Activated CD4-positive, alpha-beta T cell treated with anti-CD3 and anti-CD28 coated beads for 36 hours (primary cell): ENCODE data around the gene ZBTB22. TPM values are rescaled to one million over a fixed set of nuclear protein-coding genes. Genes with fewer than 3 reads are reported as not detected.
A peak's percentile ranks its signal among the peaks of the same experiment; 100 is the strongest.

ENCODE experiments used
- ATAC-seq: fragments of 200-7000 bp; cut with Tn5 transposase; one replicate; pipeline ENCODE4 v1.10.0; 2021; ENCODE audit warnings: mild to moderate bottlenecking, moderate library complexity
- CTCF ChIA-PET: fragments of 350-600 bp; sonication (Branson Sonifier 250); formaldehyde crosslinking; loops from one replicate; lab custom pipeline; 2021; ENCODE audit warnings: antibody characterized with exemption; lab: Charles Lee
- POLR2A ChIA-PET: fragments of 350-600 bp; sonication (Branson Sonifier 250); formaldehyde crosslinking; loops from one replicate; lab custom pipeline; 2021; ENCODE audit warnings: antibody characterized with exemption, inconsistent platforms; lab: Charles Lee
- DNase-seq: peaks from one replicate; pipeline ENCODE4 v3.0.0-alpha.2; 2020
- H3K27ac Mint-ChIP-seq: one replicate; pipeline ENCODE4 v1.8.0; 2021; ENCODE audit warnings: mixed read lengths
- H3K27me3 Mint-ChIP-seq: one replicate; pipeline ENCODE4 v1.8.0; 2021; ENCODE audit warnings: mixed read lengths
- H3K36me3 Mint-ChIP-seq: one replicate; pipeline ENCODE4 v1.8.0; 2021; ENCODE audit warnings: low read depth, mixed read lengths
- H3K4me1 Mint-ChIP-seq: one replicate; pipeline ENCODE4 v1.8.0; 2021; ENCODE audit warnings: mixed read lengths
- H3K4me3 Mint-ChIP-seq: one replicate; pipeline ENCODE4 v1.8.0; 2021; ENCODE audit warnings: mild to moderate bottlenecking, moderate library complexity, mixed read lengths
- H3K9me3 Mint-ChIP-seq: one replicate; pipeline ENCODE4 v1.8.0; 2021; ENCODE audit warnings: low read depth, mixed read lengths
- intact Hi-C, 2 experiments: fragments of 100-400 bp; cut with DNase I in 1 of 2; cut with micrococcal nuclease in 1 of 2; formaldehyde crosslinking; loops; one replicate each; pipeline versions ENCODE4 v1.14.2 to v1.15.1; 2022 to 2024; cut with DNase I, micrococcal nuclease
- total RNA-seq, 2 experiments: library from RNA; stranded (reverse); gene quantifications; one replicate each; pipeline ENCODE4 v1.2.3, GENCODE V29; 2021

The ZBTB22 gene
- total RNA-seq, 2 experiments from 2014 or later: 9.0 to 9.9 TPM

GRCh38 chr6:33324125-33324524 lies 6.6 kb upstream of the ZBTB22 start:
- no peaks in the 10 kb centered on the region for H3K9me3 Mint-ChIP-seq
- H3K36me3 Mint-ChIP-seq: peaks cover 30% of the 10 kb centered on the region
- ChIA-PET POLR2A (interaction anchor here (0.6 to 0.7 kb wide), 2 partner anchors 83 to 284 kb away, joined by 4 to 6 read pairs; no protein-coding TSS in a partner anchor), CTCF (interaction anchor here (0.6 to 1.1 kb wide), 3 partner anchors 44 to 130 kb away, joined by 3 read pairs; partner anchors contain the start of gene ZBTB9)
- no peak for DNase-seq
- no peaks in the 10 kb centered on the region for H3K27me3 Mint-ChIP-seq
- H3K4me3 Mint-ChIP-seq: peak overlapping the region; percentile 99
- intact Hi-C loops: no loop called here
- ATAC-seq: no peak
- H3K27ac Mint-ChIP-seq: peak overlapping the region; percentile 99
- peaks cover 40% of the 10 kb centered on the region for H3K4me1 Mint-ChIP-seq

GRCh38 chr6:33323623-33323948 lies 6.0 kb upstream of the ZBTB22 start:
- CTCF ChIA-PET: interaction anchor here (0.7 to 1.1 kb wide), 3 partner anchors 13 to 131 kb away, joined by 3 read pairs; partner anchors contain the start of gene ZBTB9
- H3K9me3 Mint-ChIP-seq: no peaks in the 10 kb centered on the region
- intact Hi-C loops: loop anchor here (1.0 kb wide), 11 partner anchors 22 to 1128 kb away; partner anchors contain the start of genes KIFC1 (in 2 of the 2), PFDN6 (in 2 of the 2), VPS52 (in 2 of the 2) and WDR46 (in 2 of the 2)
- peaks cover 36% of the 10 kb centered on the region for H3K36me3 Mint-ChIP-seq
- peaks cover 46% of the 10 kb centered on the region for H3K4me1 Mint-ChIP-seq
- H3K27me3 Mint-ChIP-seq: no peaks in the 10 kb centered on the region
- ATAC-seq: no peak
- peak overlapping the region; percentile 99 for H3K4me3 Mint-ChIP-seq
- DNase-seq: no peak
- POLR2A ChIA-PET: interaction anchor here (0.7 kb wide), 2 partner anchors 285 to 479 kb away, joined by 4 to 6 read pairs; partner anchors contain the start of gene PSMB8
- H3K27ac Mint-ChIP-seq: peak overlapping the region; percentile 99

- intact Hi-C loops: no loop called here
- peaks cover 37% of the 10 kb centered on the region for H3K36me3 Mint-ChIP-seq
- peak overlapping the region; percentile 99 for H3K4me3 Mint-ChIP-seq
- H3K27me3 Mint-ChIP-seq: no peaks in the 10 kb centered on the region
- POLR2A ChIA-PET: interaction anchor here (0.7 kb wide), 1 partner anchor 129 kb away, joined by 7 read pairs; no protein-coding TSS in a partner anchor
- peaks cover 62% of the 10 kb centered on the region for H3K4me1 Mint-ChIP-seq
- ATAC-seq (no peak), DNase-seq (no peak)
- CTCF ChIA-PET: interaction anchor here (1.0 kb wide), 1 partner anchor 22 kb away, joined by 3 read pairs; no protein-coding TSS in a partner anchor
- H3K27ac Mint-ChIP-seq: peak overlapping the region; percentile 99
- H3K9me3 Mint-ChIP-seq: no peaks in the 10 kb centered on the region
These were observed 3.7 kb upstream of the ZBTB22 start for GRCh38 chr6:33321227-33321626.

GRCh38 chr6:33320315-33321181 lies 3.0 kb upstream of the ZBTB22 start:
- intact Hi-C loops: no loop called here
- Mint-ChIP-seq H3K4me1 (peaks cover 68% of the 10 kb centered on the region), H3K36me3 (peaks cover 37% of the 10 kb centered on the region), H3K9me3 (no peaks in the 10 kb centered on the region), H3K27me3 (no peaks in the 10 kb centered on the region), H3K4me3 (peak overlapping the region; percentile 99), H3K27ac (peak overlapping the region; percentile 99)
- CTCF ChIA-PET: interaction anchor here (0.6 to 1.0 kb wide), 2 partner anchors 21 to 72 kb away, joined by 3 read pairs; no protein-coding TSS in a partner anchor
- DNase-seq (no peak), ATAC-seq (no peak)
- POLR2A ChIA-PET: interaction anchor here (0.7 kb wide), 1 partner anchor 129 kb away, joined by 7 read pairs; no protein-coding TSS in a partner anchor

GRCh38 chr6:33319939-33320314 lies 2.4 kb upstream of the ZBTB22 start:
- peaks cover 37% of the 10 kb centered on the region for H3K36me3 Mint-ChIP-seq
- DNase-seq: no peak
- H3K9me3 Mint-ChIP-seq: no peaks in the 10 kb centered on the region
- no peaks in the 10 kb centered on the region for H3K27me3 Mint-ChIP-seq
- peaks cover 74% of the 10 kb centered on the region for H3K4me1 Mint-ChIP-seq
- peak overlapping the region; percentile 80 for H3K4me3 Mint-ChIP-seq
- ATAC-seq: no peak
- POLR2A ChIA-PET: no interaction called here
- H3K27ac Mint-ChIP-seq: peak overlapping the region; percentile 55
- intact Hi-C loops: loop anchor here (5.0 to 10.0 kb wide), 3 partner anchors 255 to 1143 kb away; partner anchors contain the start of genes AGPAT1 (in 1 of the 2), HMGA1 (in 1 of the 2) and RNF5 (in 1 of the 2)
- CTCF ChIA-PET: no interaction called here

- Mint-ChIP-seq H3K27me3 (no peaks in the 10 kb centered on the region), H3K4me3 (peak overlapping the region; percentile 80), H3K27ac (peak overlapping the region; percentile 93), H3K9me3 (no peaks in the 10 kb centered on the region), H3K36me3 (peaks cover 41% of the 10 kb centered on the region), H3K4me1 (peaks cover 72% of the 10 kb centered on the region)
- DNase-seq (no peak), ATAC-seq (no peak)
- ChIA-PET POLR2A (interaction anchor here (1.0 to 2.0 kb wide), 5 partner anchors 19 to 243 kb away, joined by 3 to 10 read pairs (median 7); partner anchors contain the start of genes B3GALT4, RGL2, RING1 and RPS18), CTCF (interaction anchor here (0.9 to 3.0 kb wide), 6 partner anchors 11 to 68 kb away, joined by 3 to 13 read pairs (median 4); partner anchors contain the start of genes B3GALT4 and RGL2)
- intact Hi-C loops: loop anchor here (1.0 to 10.0 kb wide), 4 partner anchors 253 to 1141 kb away; partner anchors contain the start of genes AGPAT1 (in 1 of the 2), HMGA1 (in 1 of the 2) and RNF5 (in 1 of the 2)
These were observed 1.0 kb upstream of the ZBTB22 start for GRCh38 chr6:33318426-33319073.

GRCh38 chr6:33317419-33317668 lies 200 bp downstream of the ZBTB22 start:
- POLR2A ChIA-PET: interaction anchor here (0.6 to 2.0 kb wide), 8 partner anchors 18 to 1714 kb away, joined by 3 to 10 read pairs (median 6); partner anchors contain the start of genes B3GALT4, RGL2 and RING1
- H3K27ac Mint-ChIP-seq: peak overlapping the region; percentile 63
- H3K4me1 Mint-ChIP-seq: peaks cover 73% of the 10 kb centered on the region
- no peaks in the 10 kb centered on the region for H3K27me3 Mint-ChIP-seq
- DNase-seq: no peak
- CTCF ChIA-PET: interaction anchor here (0.8 to 3.0 kb wide), 8 partner anchors 12 to 101 kb away, joined by 3 to 13 read pairs (median 3); partner anchors contain the start of genes B3GALT4, CUTA and RGL2
- no peaks in the 10 kb centered on the region for H3K9me3 Mint-ChIP-seq
- no peak for ATAC-seq
- intact Hi-C loops: loop anchor here (1.0 to 10.0 kb wide), 8 partner anchors 45 to 1140 kb away; partner anchors contain the start of genes AGPAT1 (in 1 of the 2), CUTA (in 1 of the 2), HMGA1 (in 1 of the 2) and RNF5 (in 1 of the 2)
- H3K36me3 Mint-ChIP-seq: peaks cover 52% of the 10 kb centered on the region
- peak overlapping the region; percentile 80 for H3K4me3 Mint-ChIP-seq

- Mint-ChIP-seq H3K4me3 (peak overlapping the region; percentile 80), H3K36me3 (peaks cover 53% of the 10 kb centered on the region), H3K27ac (peak overlapping the region; percentile 63), H3K4me1 (peaks cover 74% of the 10 kb centered on the region), H3K27me3 (no peaks in the 10 kb centered on the region), H3K9me3 (no peaks in the 10 kb centered on the region)
- CTCF ChIA-PET: interaction anchor here (0.8 to 3.0 kb wide), 3 partner anchors 11 to 101 kb away, joined by 3 to 13 read pairs (median 3); partner anchors contain the start of genes CUTA and RGL2
- intact Hi-C loops: loop anchor here (1.0 to 10.0 kb wide), 8 partner anchors 45 to 1140 kb away; partner anchors contain the start of genes AGPAT1 (in 1 of the 2), CUTA (in 1 of the 2), HMGA1 (in 1 of the 2) and RNF5 (in 1 of the 2)
- ATAC-seq (no peak), DNase-seq (no peak)
- POLR2A ChIA-PET: interaction anchor here (1.0 to 2.0 kb wide), 4 partner anchors 17 to 345 kb away, joined by 5 to 10 read pairs (median 7); partner anchors contain the start of genes B3GALT4 and RGL2
These were observed 733 bp downstream of the ZBTB22 start for GRCh38 chr6:33316603-33317418.

- ATAC-seq (no peak), DNase-seq (no peak)
- ChIA-PET POLR2A (no interaction called here), CTCF (interaction anchor here (0.6 to 3.0 kb wide), 3 partner anchors 17 to 386 kb away, joined by 3 to 13 read pairs (median 4); partner anchors contain the start of gene RGL2)
- Mint-ChIP-seq H3K27ac (peak overlapping the region; percentile 31), H3K4me1 (peaks cover 71% of the 10 kb centered on the region), H3K27me3 (no peaks in the 10 kb centered on the region), H3K9me3 (no peaks in the 10 kb centered on the region), H3K36me3 (peaks cover 52% of the 10 kb centered on the region), H3K4me3 (peak overlapping the region; percentile 80)
- intact Hi-C loops: loop anchor here (2.0 to 10.0 kb wide), 4 partner anchors 255 to 1139 kb away; partner anchors contain the start of genes AGPAT1 (in 1 of the 2), HMGA1 (in 1 of the 2) and RNF5 (in 1 of the 2)
These were observed 1.5 kb downstream of the ZBTB22 start for GRCh38 chr6:33315793-33316602.
